GM19043 (cell line): ENCODE measurements around the gene NEK5.
A peak's percentile ranks its signal among the peaks of the same experiment; 100 is the strongest.

Experiments
- ATAC-seq: cut with Tn5 transposase; IDR thresholded peaks from one replicate; pipeline ENCODE4 v1.9.1; 2021; ENCODE audit warnings: low read depth; ENCODE audit not compliant: unreplicated experiment

NEK5 gene

GRCh38 chr13:52016296-52016695, 112.6 kb downstream of the NEK5 start:
- no peak for ATAC-seq

- no peak for ATAC-seq
Observed at GRCh38 chr13:52012512-52012836, 116.4 kb downstream of the NEK5 start.

DNA sequence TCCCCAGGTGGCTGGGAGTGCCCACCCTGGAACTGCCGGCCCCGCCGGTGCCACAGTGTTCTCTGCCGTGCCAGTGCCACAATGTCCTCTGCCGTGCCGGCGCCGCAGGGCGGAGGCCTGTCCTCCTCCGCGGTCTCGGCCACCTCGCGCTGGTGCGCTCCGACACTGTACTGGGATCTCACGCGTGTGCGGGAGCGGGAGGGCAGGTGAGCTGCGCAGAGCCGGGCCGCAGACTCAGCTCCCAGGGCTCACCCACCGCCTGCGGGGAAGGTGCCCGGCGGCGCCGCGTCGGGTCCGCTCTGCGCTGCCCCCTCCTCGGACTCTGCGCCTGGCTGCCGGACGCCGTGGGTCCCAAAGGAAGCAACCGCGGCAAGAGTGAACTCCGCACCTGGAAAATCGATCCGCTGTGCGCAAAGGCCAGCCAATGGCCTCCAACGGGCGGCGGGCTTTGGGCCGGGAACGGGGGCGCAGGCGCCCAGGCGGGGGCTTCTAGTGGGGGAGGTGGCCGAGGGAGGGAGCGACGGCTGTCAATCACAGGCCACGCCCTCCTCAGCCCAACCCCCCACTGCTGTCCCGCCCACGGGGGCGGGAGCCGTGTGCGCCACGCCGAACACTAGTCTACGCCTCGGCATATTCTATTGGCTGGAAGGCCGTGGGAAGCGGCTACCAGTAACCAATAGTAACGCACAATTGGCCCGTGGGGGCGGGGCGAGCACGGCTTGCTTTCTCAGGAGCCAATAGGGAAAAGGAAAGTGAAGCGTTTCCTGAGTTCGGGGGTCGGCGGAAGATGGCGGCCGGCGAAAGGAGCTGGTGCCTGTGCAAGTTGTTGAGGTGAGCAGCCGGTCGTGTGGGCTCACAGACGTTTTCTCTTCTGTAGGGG, 117.0 kb downstream of the NEK5 start, which contains the start of gene ALG11:
Gene ALG11, plus strand, starts transcription at position 767 of the 880 bp plus-strand sequence. Its CDS starts 21 bp downstream, at position 788.
- peak; percentile 100 for ATAC-seq

GRCh38 chr13:52010890-52011631, 117.8 kb downstream of the NEK5 start, which contains the start of gene ATP7B:
ATP7B (minus strand) TSS chr13:52011450; CDS start chr13:52011337, 113 bp downstream.
- no peak for ATAC-seq

DNA sequence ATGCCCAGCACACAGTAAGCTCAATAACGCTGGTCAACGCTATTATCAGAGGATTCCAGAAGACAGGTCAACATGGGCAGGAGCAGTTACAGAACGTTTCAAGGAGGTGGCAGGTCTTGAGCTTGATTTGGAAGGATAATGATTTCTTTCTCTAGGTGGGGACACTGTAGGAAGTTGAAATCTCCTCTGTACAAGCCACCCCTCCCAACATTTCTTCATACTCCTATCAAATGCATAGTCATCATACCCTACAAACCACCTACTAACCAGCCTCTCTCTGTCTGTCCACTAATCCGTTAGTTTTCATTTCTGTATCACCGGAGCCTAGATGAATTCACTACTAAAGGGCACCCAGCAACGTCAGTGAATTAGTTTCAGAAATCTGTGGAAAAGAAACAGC, 118.9 kb downstream of the NEK5 start:
- ATAC-seq: no peak

DNA sequence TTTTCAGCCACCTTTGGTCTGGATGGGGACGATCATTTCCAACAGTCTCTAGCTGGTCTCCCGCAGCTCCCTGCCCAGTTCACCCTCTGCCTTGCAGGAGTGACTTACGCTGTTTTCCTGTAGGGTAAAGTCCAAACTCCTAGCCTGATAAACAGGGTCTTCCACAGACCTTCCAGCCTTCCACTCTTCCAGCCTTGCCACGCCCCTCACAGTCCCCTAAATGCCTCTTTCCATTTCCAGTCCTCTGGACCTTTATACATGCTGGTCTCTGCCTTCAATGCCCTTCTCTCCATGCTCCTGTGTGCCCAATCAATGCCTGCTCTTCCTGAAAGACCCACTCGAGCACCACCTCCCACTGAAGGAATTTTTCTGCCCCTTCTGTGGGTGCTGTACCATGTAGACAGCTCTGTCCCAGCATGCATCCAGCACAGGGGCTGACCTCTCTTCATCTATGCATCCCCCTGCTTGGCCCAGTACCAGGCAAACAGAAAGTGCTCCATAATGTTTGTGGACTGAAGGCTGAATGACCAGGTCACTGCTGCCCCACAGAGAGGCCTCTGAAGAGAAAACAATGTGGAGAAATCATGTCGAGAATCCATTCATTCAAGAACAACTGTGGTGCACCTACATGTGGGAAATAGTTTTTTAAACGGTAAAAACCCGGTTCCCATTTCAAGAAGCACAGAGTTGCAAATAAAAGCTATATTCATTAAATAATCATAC, 122.2 kb downstream of the NEK5 start:
- no peak for ATAC-seq

- no peak for ATAC-seq
Observed at GRCh38 chr13:52005841-52006522, 122.9 kb downstream of the NEK5 start.

DNA sequence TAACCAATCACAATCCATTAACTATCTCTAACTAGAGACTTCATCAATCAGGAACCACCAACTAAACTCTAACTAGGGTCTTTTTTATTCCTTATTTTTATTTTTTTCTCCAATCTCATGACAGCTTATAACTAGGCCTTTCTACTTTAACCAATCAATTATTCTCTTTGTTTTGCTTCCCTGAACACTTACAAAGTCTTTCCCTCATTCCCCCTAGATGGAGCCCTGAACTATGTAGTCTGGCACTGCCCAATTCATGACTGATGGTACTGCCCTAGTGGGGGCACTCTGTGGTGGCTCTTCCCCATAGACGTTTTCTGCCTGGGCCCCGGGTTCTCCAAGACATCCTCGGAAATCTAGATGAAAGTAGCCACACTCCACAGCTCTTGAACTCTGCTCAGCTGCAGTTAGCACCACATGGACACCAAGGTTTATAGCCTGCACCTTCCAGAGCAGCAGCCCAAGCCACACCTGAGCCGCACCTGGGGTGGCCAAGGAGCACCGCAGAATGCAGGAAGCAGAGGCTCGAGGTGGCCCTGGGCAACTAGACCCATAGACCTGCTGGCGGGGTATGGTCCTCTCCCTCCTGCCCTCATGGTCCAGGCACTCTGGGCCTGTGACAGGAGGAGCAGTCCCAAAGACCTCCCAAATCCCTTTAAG, 124.2 kb downstream of the NEK5 start:
- ATAC-seq: no peak

- no peak for ATAC-seq
Observed at GRCh38 chr13:52003541-52003940, 125.3 kb downstream of the NEK5 start.

GRCh38 chr13:52002361-52002760, 126.5 kb downstream of the NEK5 start:
- no peak for ATAC-seq

DNA sequence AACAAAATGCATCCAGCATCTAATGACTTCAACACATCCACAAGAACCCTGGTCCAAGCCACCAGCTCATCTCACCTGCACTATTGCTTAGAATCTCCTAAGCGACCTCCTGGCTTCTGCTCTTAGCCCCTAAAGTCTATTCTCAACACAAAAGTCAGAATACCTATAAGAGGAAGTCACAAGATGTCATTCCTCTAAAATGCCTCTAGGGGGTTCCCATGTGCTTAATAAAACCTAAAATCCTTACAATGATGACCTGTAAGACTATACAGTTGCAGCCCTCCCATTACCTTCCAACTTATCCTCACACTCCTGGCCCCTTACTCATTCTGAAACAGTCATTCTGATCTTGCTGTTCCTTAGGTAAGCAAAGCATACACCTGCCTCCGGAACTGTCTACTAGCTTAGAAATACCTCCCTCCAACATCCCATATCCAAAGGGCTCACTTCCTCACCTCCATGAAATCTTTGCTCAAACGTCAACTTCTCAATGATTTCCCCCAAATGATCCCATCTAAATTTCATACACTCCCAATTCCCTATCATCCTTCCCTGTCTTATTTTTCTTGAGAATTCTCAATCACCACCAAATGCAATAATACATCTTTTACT, 127.6 kb downstream of the NEK5 start:
- ATAC-seq: peak; percentile 71

DNA sequence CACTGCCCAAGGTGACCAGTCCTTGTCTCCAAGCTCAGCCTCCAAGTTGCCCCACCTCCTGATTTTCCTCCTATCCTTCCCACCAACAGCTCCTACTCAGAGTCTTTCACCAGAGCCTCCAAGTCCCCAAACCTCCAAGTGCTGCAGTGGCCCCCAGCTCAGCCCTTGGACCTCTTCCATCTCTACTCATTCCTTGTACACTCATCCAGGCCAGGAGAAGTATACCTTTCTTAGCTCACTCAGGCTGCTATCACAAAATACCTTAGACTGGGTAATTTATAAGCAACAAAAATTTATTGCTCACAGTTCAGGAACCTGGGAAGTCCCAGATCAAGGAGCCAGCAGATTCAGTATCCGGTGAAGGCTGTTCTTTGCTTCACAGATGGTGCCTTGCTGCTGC, 129.0 kb downstream of the NEK5 start:
- no peak for ATAC-seq

DNA sequence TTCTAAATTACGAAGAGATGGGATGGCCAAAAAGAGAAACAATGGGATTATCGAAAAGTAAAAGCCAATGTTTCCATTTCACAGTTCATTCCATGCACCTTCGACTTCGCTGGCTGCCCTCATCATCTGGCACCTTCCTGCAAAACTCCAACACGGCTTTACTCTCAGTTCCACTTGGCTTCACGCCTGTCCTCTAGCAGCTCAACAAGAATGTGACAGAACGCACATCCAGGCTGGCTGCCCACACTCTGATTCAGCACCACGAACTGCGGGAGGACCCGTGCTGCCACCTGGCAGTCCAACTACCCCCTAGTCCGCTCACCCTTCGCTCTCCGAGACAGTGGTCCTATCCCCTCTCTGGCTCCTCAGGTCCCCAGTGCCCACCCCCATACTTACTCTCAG, 129.4 kb downstream of the NEK5 start:
- no peak for ATAC-seq

- ATAC-seq: no peak
Observed at GRCh38 chr13:51998723-51999509, 130.0 kb downstream of the NEK5 start.

- ATAC-seq: no peak
Observed at GRCh38 chr13:51997641-51998330, 131.1 kb downstream of the NEK5 start.

DNA sequence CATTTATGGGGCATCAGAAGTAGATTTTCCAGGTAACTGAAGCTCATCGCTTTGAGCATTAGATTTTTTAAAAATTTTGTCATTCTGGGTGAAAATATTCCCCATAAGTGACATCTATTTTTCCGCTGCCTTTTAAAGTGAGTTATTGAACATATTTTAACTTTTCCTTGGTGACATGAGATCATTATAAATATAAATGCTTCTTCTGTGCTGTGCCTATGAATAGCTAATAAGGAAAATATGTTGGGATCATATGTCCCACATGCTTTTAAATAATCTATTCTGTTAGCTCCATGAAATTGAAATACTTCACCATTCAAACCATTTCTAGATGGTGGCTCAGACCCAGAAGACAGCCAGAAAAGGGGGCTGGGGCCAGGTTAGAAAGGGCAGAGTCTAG, 131.7 kb downstream of the NEK5 start:
- ATAC-seq: no peak

- ATAC-seq: no peak
Observed at GRCh38 chr13:51996641-51997040, 132.2 kb downstream of the NEK5 start.
